TTC549 (cell line): ENCODE data around the gene ILDR1.
"Not testable (repeated sequence)": the region's sequence is repeated elsewhere in the genome, so short reads cannot be mapped to it uniquely, and the experiment has no call there.

Experiments used
- FAIRE-seq: peaks from 2 replicates; lab custom pipeline; 2012; peaks lifted over from hg19 to GRCh38; lab: Jason Lieb, UNC

ILDR1 gene

DNA sequence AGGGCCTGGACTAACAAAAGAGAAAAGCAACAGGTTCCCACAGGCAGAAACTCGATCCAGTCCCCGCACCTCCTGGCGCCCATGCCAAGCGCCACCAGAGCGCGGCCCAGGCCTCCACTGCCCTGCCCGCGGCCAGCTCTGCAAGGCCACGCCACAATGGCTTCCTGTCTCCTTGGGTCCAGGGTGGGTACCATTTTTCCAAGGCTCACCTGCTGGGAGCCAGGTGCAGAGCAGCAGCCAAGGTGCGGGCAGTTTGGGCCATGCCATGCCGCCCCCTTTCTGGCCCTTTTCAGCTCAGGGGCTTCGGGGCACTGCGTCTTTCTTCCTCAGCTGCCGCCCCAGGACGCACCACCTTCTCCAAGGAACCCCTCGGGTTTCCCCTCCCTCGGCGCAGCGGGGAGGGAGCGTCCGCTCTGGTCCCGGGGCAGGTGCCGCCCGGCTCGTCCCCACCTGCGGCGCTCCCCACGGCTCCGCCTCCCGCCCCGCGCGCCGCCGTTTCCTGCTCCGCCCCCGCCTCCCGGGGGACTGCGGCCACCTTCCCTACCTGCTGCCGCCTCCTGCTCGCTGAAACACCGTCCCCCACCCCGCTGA, at the start of gene ILDR1:
Gene ILDR1 (minus strand): TSS at position 437 of the 591 bp plus-strand sequence. CDS start 170 bp downstream, at position 267.
- no peak for FAIRE-seq

DNA sequence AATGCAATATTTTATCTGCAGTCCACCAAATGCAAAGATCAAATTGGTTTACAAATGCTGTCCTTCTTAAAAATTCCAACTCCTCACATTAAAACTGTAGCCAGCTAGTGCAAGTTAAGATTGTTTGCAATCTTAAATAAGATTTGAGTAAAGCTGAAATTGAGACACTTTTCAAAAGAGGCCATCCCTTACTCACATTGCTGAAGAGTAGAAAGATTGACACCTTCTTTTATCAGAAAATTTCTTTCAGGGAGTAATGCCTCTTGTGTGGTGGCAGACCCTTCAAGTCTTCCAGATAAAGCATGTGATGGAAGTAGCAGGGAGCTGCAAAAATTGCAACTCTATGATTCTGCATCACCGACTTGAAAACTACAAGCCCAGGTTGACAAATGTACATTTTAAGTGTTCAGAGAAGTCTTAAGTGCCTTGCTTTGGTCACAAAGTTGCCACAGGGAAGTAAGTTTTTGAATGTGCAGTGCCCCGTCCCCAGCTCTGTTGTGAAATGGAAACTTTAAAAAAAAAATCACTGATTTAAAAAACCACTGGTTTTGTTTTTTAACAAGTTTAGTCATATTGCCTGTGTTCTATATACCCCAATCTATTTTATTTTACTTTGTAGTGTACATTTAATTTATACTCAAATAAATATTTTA, 45.7 kb upstream of the ILDR1 start:
- FAIRE-seq: no peak

DNA sequence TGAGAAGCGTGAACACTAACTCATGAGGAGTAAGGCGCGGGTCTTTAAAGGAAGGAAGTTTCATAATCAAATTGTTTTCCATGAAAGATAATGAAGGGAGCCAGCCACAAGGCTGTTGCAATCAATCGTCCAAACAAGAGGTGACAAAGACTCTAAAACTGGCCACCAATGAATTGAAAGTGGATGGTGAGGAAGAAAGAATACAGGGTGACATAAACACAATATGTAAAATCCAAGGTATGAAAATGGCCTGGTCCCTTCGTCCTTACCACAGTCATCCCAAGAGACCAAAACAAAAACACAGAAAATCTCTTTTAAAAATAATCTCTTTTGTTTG, 45.1 kb upstream of the ILDR1 start:
- no peak for FAIRE-seq

DNA sequence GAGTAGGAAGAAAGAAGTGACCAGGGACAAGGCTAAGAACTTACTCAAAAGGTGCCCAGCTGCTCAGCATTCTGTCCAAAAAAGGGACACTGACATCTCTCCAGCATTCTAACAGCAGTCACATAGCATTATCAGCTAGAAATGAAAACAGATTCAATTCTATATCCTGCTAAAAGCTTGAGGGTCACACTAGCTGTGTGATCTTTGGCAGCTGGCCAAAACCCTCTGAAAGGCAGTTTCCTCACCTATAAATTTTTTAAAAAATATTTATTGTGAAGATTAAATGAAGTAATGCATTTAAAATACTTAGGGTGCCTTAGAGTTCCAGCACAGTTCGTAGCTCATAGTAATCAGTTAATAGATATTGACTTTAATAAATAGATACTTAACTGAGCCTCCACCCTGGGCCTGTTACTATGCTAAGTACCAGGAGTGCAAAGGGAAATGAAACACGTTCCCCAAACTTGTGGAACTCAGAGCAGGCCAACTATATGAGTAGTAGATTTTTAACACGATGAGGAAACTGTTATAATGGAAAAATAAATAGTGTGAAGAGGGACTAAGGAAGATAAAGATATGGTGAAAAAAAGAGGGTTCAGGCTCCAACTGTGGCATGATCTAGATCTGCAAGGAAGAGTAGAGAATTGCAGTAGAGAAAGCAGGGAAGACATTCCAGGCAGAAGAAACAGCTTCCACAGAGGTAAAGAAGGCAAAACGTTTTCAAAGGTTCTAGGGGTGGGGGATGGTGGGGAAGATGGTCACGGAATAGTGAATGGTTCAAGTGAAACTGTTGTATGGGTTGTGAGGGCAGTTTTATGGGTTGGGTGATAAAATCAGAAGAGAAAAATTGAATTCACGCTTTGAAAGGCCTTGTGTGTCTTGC, 44.5 kb upstream of the ILDR1 start:
- no peak for FAIRE-seq

DNA sequence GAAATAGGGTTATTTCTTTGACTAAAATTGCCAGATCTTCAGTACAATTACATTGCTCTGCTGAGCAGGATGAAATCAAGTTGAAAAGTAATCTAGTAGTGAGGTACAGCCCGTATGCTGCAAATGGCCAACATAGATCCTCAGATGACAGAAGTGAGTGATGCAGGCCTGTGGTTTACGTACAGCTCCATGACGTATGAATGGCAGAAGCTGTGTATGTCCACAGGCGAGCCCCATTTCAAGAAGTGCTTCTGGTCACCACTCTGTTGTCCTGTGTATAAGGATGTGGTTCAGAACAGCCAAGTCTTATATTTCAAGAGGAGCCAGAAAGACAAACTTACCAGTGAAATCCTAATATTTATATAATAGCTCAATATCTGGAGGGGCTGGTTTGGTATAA, 42.3 kb upstream of the ILDR1 start:
- no peak for FAIRE-seq

DNA sequence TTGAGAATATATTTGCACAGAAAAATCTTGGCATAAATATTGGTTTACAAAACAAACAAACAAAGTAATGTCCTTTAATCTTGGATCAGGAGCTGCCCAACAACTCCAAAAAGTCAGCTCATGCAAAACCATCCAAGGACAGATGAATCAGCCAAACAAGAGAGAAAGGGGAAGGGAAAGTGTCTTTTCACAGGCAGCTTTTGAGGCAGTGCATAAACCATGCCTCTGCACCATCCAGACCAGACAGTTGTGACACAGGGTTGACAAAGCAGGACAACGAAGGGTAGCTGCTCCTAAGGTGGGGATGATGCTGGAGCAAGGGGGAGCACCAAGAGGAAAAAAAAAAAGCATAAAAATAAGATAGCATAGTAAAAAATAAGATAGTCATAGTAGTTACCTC, 41.9 kb upstream of the ILDR1 start:
- no peak for FAIRE-seq

DNA sequence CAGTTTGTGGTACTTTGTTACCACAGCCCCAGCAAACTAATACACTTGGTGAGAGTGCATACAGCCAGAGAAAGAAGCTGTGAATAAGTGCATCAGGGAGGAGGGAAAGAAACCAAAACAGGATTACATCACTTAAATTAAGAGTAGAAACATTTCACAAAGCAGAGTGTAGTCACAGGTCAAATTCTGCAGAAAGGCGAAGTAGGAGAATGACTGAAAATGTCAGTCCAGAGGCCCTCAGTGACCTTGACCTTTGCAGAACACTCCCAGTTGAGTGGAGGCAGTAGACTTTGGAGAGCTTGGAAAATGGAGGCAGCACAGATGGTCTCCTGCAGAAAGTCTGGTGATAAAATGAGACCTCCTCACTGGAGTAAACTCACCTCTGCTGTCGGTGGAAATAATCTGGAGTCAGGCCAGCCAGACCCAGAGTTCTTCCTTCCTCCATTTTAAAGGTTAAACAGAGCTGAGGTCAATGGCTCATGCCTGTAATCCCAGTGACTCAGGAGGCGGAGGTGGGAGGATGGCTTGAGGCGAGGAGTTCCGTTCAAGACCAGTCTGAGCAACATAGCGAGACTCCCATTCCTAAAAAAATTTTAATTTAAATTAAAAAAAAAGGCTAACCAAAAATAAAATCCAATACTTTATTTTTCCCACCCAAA, 38.1 kb upstream of the ILDR1 start:
- no peak for FAIRE-seq

DNA sequence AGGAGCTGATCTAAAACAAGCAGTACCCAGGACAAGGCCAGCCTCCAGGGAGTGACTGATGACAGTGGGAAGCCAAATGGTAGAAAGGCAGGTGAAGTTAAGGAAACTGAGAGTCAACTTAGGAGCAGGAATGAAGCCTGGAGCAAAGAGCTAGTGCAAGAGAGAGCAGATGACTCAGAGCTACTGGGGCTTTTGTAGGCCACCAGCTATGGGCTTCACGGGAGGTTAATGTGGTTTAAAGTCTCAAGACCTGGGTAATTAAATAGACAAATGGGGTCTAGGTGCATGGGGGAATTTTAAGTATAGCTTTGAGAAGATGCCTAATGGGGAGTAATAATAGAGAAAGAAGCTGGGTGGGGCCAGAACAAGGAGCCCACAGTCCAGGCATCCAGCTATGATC, 36.2 kb upstream of the ILDR1 start:
- no peak for FAIRE-seq

DNA sequence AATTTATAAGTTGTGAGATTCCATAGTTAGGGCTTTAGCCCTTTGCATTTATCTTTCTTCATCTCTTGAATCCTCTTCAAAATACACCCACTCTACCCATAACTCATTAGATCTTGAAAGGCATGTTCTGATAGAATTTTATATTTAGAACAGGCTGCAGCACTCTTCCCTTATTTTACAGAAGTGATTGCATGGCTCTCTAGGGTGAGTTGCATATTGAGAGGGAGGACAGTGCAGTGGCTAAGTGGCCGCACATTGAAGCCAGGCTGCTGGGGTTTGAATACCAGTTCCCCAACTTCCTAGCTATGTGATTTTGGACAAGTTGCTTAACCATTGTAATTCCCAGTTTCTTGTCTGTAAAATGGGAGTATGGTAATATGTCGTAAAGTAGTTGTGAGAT, 35.6 kb upstream of the ILDR1 start:
- no peak for FAIRE-seq

DNA sequence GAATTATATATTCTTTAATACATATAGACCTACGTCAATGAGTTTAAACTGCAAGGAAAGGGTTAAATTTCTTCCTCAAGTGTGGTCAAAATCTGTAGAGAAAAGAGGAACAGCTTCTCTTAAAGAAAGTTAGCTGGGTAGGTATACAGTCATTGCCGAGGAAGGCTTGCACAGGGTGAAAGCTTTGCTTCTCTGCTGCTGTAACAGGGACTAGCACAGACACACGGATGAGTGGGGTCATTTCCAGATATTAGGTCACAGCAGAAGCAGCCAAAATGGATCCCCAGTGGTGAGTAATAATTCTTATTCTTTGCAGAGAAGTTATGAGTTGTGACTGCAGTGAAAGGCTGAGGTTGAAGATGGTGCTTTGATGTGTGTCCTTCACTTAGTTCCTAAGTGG, 33.2 kb upstream of the ILDR1 start, which contains the start of gene CD86:
Gene CD86 (plus strand): TSS at position 148 of the 400 bp plus-strand sequence. CDS start 128 bp downstream, at position 276.
- no peak for FAIRE-seq

DNA sequence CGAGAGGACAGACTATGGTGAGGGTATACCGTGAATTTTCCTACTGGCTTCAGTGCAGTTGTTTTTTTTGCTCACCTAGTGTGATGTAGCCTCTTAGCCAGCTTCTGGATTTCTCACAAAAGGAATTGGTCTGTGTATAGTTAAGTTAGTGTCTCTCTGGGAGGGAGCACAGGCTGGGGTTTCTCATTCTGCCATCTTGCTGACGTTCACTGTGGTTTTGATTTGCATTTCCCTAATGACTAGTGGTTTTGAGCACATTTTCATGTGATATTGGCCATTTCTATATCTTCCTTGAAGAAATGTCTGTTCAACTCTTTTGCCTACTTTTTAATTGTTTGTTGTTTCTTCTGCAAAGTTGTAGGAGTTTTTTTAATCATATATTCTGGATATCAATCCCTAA, 30.9 kb upstream of the ILDR1 start:
- no peak for FAIRE-seq

DNA sequence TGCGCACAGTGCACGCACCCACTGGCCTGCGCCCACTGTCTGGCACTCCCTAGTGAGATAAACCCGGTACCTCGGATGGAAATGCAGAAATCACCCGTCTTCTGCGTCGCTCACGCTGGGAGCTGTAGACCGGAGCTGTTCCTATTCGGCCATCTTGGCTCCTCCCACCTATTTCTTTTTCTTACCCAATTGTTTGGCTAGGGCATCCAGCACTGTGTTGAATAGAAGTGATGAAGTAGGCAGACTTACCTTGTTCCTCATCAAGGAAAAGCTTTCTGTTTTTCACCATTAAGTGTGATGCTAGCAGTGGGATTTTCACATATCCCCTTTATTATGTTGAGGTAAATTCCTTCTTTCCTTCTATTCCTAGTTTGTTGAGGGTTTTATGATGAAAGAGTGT, 25.7 kb upstream of the ILDR1 start:
- FAIRE-seq: not testable (repeated sequence)

DNA sequence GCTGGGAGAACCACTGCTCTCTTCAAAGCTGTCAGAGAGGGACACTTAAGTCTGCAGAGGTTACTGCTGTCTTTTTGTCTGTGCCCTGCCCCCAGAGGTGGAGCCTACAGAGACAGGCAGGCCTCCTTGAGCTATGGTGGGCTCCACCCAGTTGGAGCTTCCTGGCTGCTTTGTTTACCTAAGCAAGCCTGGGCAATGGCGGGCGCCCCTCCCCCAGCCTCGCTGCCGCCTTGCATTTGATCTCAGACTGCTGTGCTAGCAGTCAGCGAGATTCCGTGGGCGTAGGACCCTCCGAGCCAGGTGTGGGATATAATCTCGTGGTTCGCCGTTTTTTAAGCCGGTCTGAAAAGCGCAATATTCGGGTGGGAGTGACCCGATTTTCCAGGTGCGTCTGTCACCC, 25.2 kb upstream of the ILDR1 start:
- not testable (repeated sequence) for FAIRE-seq

DNA sequence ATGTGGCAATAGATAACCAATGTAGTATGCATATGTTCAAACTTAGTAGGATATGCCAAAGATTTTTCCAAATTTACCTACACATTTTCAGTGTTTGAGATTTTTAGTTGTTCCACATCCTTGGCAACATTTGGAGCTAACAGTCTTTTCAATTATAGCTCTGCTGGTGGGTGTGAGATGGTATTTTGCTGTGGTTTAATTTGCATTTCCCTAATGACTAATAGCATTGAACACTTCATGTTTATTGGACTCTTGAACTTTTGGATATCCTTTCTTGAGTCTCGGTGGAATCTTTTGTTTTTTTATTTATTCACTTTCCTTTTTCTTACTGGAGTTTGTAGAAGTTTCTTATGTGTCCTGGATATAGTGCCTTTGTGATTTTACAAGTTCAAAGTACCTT, 11.0 kb upstream of the ILDR1 start:
- no peak for FAIRE-seq

DNA sequence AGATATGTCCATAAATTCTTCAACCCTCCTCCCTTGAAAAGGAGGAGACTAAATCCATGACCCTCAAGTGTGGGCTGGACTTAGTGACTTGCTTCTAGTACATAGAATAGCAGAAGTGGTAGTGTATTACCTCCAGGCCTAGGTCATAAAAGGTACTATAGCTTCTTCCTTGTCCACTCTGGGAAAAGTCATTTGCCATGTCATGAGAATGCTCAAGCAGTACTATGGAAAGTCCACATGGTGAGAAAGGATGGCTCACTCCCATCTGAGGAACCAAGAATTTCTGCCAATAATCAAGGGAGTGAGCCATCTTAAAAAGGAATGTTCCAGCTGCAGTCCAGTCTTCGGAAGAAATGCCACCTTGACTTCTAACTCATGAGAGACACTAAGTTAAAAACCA, 10.5 kb upstream of the ILDR1 start:
- no peak for FAIRE-seq

DNA sequence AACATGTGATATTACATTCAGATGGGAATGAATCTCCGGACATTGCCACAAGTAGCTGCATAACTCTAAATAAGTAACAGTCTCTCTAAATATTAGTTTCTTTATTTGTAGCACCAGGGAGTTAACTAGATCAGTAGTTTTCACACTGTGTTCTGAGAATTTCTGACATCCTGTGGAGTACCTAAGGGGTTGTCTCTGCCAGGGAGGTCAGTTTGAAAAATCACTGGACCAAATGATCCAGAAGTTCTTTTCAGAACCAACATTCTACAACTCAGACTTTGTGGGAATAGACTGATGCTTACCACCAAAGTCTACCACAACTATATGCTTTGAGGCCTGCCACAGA, 9.0 kb upstream of the ILDR1 start:
- no peak for FAIRE-seq

DNA sequence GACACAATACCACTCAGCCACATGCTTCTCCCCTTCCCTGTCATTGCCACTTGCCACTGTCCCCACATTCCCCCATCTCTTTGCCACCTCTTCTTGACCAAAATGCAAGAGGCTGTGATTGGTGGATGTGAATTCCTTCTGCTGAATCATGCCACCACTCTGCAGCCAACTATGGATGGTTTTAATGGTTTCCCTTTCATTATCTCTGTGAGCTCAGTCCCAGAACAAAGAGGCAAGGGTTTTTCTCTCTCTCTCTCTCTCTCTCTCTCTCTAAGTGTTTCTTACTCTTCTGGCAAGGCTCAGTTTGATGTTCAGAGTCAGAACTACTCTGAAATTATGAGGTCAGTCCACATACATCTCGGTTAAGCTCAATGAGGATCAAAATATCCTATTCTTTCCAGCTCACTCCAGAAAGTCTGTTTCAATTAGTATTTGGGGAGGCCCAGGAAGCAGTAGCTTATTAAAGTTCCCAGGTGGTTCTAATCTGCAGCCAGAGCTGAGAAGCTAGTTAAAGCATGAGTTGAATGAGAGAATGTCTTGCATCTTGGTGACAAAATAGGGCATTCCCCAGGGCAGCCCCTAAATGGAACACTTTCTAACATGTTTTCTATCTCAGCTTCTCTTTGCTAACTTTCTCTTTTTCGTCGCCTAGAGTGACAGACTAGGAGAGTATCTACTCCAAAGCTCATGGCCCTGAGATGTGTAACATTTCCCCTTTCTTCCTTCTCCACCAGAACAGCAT, 8.5 kb upstream of the ILDR1 start:
- no peak for FAIRE-seq

DNA sequence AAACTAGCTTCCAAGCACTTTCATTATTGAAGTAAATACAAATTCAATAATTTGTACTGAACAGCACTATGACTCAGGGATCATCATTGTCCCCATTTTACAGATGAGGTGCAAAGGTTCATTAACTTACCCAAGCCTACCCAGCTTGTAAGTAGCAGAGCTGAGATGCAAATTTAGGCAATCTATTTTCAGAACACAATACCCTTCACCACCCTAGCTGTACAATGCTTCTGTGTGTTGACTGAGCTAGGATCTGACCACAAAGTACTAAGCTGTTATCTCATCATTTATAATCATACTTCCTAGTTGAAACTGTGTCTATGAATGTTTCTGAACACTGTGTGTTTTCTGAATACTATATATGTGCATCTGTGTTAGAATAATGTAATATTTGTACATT, 3.2 kb upstream of the ILDR1 start:
- FAIRE-seq: no peak

DNA sequence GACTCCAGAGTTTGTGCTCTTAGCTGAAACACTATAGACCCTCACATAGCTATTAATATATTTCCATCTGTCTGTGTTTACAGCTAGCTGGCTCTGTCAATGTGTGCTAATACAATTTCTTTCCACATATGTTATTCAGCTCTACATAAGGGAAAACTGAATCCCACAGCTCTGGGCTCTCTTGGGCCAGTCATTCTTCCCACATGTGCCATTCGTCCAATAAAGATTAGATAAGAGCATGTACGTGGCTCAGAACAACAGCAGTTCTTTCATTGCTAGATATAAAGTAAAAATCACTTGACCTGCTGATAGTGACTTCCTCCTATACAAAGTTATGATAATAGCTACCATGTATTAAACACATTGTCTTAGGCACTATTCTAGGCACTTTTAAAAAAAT, 2.8 kb upstream of the ILDR1 start:
- no peak for FAIRE-seq

DNA sequence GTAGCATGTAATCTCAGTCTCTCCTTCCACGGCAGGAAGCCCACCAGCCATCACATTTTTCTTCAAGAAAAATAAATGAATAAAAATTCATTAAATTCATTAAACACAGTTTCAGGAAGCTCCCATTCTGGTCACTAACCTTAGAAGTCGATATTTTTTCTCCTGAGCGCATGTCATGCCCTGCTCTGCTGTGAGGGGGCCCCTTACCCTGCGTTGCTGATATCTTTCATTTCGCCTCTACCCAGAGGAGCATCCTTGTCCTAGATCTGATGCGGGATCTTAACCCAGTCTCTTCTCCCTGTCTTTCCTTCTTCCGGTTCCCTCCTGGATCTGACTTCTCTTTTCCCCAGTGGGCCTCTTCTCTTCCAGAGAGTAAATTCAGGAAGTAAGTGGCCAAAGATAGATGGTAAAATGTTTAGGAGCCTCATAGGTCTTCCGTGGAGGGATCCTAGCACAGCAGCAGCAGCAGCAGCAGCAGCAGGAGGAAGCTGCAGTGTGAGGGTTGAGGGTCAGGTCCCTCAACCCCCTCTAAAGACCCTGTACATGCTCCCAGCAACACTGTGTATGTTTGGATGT, 1.4 kb upstream of the ILDR1 start:
- FAIRE-seq: no peak

DNA sequence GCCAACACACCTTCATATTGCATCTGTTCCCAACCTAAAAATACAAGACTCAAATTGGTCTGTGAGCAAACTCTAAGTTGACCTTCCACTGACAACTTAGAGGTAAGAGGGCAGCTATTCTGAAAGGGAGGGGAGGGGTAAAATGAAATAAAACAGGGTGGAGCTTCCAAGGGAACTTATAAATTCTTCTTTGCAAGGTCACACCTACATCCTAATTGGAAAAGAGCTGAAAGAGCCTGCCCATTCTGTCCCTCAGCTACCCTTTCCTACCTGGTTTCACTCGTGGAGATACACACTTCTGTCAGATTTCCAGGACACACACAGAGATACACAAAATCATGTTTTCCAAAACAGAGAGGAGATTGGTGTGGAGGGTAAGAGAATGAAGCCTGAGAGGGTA, 1.0 kb downstream of the ILDR1 start:
- FAIRE-seq: no peak

DNA sequence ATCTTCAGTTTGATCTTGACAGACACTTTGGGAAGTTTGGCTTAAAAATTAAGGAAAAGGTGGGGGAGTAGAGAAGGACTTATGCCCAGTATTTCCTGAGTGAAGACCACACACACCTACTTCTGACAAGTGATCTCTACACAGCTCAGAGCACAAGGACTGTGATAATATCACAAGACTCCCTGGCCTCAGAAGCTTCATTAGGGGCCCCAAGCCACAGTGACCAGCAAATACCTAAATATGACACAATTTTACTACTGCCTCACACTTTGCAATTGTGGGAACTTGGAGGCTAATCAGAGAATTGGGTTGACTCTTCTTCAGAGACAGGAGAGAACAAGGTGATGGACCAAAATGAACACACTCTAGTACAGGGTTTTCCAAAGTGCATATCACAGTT, 2.6 kb downstream of the ILDR1 start:
- FAIRE-seq: no peak
